ENCODE measurements around the gene PGLYRP4.
"Not testable (repeated sequence)": the region's sequence is repeated elsewhere in the genome, so short reads cannot be mapped to it uniquely, and the experiment has no call there.

The PGLYRP4 gene

GRCh38 chr1:153336650-153337049 lies 12.0 kb downstream of the PGLYRP4 start:
- no peak for DNase-seq

DNA sequence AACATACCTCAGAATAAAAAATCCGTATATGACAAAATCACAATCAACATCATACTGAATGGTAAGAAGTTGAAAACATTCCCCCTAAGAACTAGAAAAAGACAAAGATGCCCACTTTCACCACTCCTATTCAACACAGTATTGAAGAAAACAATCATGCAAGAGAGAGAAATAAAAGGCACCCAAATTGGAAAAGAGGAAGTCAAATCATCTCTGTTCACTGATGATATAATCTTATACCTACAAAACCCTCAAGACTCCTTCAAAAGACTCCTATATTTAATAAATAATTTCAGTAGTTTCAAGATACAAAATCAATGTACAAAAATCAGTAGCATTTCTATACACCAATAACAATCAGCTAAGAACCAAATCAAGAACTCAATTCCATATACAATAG lies 14.7 kb downstream of the PGLYRP4 start:
- no peak for DNase-seq

- DNase-seq: no peak
Measured at GRCh38 chr1:153324912-153325311, 23.7 kb downstream of the PGLYRP4 start.

DNA sequence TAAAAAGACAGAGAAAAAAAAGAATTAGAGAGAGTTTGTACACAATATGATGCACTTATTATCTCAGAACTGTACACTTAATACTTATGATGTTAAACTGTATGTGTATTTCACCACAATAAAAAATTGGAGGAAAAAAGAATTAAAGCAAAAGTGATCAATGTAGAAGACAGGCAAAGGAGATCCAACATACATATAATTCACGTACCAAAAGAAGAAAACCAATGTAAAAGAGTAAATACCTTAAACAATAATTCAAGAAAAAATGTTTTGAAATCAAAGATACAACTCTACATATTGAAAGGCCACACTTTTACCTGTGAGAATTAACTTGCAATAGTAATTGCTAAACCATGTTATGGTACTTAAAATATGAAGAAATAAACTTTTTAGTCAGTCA lies 26.1 kb downstream of the PGLYRP4 start:
- no peak for DNase-seq

DNA sequence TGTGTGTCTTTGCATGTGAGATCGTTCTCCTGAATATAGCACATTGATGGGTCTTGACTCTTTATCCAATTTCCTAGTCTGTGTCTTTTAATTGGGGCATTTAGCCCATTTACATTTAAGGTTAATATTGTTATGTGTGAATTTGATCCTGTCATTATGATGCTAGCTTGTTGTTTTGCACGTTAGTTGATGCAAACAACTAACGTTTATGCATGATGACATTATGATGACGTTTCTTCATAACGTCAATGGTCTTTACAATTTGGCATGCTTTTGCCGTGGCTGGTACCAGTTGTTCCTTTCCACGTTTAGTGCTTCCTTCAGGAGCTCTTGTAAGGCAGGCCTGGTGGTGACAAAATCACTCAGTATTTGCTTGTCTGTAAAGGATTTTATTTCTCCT lies 30.5 kb downstream of the PGLYRP4 start:
- DNase-seq: not testable (repeated sequence)

DNA sequence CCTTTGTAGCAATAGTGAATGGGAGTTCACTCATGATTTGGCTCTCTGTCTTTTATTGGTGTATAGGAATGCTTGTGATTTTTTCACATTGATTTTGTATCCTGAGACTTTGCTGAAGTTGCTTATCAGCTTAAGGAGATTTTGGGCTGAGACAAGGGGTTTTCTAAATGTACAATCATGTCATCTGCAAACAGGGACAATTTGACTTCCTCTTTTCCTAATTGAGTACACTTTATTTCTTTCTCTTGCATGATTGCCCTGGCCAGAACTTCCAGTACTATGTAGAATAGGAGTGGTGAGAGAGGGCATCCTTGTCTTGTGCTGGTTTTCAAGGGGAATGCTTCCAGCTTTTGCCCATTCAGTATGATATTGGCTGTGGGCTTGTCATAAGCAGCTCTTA lies 32.6 kb downstream of the PGLYRP4 start:
- DNase-seq: not testable (repeated sequence)

GRCh38 chr1:153314388-153314787 lies 34.3 kb downstream of the PGLYRP4 start:
- DNase-seq: not testable (repeated sequence)

- DNase-seq: no peak
Measured at GRCh38 chr1:153313288-153313687, 35.4 kb downstream of the PGLYRP4 start.

GRCh38 chr1:153312570-153313186 lies 36.0 kb downstream of the PGLYRP4 start, which contains the start of gene PGLYRP3:
Gene PGLYRP3, minus strand, starts transcription at chr1:153312952. Its CDS starts 2,287 bp downstream, at chr1:153310665.
- DNase-seq: no peak

- no peak for DNase-seq
Measured at GRCh38 chr1:153310526-153310925, 38.1 kb downstream of the PGLYRP4 start.

DNA sequence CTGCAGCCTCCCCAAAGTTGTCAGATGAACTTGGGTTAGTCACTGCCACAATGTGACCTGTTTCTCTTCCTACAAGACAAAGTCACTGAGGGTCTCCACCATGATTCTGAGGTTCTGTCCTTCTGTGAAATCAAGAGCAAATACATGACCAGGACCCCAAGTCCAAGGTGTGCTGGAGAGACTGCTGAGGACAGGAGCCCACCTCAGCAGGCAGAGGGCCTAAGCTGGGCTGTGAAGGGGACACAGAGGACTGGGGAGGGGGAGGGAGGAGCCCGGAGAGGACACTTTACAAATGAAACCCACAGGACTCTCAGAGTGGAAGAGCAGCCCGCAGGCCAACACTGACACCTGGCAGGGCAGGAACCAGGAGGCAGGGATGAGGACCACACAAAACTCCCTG lies 39.2 kb downstream of the PGLYRP4 start:
- no peak for DNase-seq

GRCh38 chr1:153308540-153308939 lies 40.1 kb downstream of the PGLYRP4 start:
- no peak for DNase-seq

DNA sequence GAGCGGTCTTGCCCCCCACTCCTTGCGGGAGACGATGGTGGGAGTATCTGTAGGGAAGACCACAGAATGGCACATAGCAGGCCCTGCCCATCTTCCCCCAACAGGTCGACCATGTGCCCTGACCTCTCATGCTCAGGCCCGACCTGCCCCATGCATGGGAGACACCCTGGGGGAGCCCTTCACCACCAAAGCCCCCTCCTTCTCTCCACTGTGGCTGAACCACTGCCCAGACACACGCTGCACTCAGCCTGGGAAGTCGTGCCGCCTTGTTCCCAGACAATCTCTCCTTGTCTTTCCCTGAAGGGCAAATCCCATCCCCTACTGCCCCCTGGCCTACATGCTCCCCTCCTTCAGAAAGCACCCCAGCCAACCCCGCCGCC lies 41.4 kb downstream of the PGLYRP4 start:
- no peak for DNase-seq

DNA sequence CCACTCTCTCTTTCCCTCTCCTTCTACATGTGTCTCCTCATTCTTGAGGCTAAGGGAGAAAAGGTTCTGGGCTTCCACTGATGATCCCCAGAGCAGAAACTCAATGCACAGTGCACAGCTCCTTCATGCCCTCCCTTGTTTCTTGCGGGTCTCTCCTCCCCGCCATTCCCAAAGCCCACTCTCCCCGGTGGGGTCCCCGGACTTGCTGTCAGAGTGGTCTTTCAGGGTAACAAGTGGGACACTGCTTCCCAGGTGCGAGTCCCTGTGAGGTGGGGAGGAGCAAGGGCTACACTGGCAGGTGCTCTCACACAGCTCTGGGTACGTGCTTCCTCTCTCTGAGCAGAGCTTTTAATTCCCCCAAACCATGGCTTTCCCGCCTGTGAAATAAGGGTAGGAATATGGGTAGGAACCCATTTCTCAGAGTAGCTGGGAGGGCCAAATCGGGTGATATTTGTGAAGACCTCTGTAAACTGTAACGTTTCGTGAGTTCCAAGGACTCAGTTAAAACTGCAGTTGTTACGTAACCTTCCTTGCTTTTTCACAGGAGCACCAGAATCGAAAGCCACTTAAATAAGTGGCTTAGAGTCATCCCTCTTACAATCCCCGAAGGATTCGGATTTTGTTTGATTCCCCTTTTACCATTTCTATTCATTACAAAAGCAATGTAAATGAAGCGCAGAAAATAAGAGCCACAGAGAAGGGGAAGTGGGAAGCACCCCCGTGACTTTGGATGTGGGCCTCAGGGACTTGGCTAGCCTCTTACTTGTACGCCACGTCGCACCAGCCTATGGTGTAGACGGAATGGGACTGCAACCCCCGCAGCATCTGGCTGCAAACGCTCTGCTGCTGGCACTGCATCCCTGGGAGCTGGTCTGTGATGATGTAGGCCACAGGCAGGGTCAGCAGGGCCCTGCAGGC lies 42.1 kb downstream of the PGLYRP4 start:
- no peak for DNase-seq

DNA sequence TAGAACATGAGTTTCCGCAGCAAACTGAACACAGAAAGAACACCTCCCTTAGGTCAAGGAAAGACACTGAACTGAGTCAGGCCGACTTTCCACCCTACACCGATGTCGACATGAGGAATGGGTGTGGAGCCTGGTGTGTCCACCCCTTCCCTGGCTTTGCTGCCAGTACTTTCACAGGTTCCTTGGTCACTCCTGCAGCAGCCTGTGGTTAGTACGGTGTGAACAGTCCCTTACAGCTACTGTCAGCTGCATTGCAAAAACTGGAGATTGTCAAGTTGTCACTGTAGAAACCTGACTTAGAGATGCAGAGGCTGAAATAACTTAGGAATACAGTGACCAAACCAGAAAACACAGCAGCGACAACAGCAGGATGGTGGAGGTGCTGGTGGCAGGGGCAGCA lies 43.0 kb downstream of the PGLYRP4 start:
- DNase-seq: no peak

DNA sequence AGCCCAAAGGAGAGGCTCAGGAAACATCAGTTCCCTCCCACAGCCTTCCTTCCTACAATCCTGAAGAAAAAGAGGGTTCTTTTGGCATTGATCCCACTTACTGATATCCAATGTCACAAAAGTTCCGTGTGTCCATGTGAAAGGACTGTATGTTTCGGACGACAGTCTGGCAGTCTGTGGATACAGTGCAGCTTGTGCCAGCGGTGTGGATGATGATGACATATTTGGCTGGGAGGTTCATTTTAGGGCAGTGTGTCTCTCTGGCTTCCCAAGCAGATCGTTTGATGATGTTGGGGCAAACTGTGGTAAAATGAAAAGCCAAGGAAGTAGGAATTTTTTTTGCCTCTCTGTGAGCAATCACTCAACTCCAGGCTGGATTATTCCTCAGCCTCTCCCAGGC lies 46.3 kb downstream of the PGLYRP4 start:
- DNase-seq: no peak

DNA sequence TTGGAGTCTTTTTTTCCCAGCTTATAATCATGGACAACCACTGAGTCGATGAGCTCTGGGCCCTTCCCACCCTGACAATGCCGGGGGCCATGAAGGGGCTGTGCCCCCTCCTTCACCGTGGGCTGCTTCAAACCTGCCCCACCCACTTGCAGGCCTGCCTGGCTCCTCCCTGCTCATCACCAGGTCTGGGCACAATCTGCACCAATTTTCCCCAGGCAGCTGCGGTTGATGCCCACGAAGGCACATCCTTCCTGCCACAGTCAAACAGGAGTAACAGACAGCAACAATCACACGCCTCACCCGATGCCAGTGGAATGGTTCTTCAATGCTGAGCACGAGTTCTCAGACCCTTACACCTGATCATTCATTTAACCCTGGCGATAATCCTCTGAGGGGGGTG lies 54.8 kb downstream of the PGLYRP4 start:
- DNase-seq: no peak

DNA sequence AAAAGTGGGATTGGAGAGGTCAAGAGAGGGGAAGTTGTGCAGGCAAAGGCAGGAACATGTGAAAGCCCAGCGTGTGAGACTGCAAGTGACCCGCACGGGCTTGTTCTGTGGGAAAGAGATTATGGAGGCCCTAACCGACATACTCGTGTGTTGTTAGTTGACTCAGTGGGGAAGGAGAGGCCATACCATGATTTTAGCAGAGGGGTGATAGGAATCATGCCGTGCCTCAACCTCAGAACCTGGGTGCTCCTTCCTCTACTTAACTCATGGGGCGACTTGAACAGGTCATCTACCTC lies 55.2 kb downstream of the PGLYRP4 start:
- no peak for DNase-seq

DNA sequence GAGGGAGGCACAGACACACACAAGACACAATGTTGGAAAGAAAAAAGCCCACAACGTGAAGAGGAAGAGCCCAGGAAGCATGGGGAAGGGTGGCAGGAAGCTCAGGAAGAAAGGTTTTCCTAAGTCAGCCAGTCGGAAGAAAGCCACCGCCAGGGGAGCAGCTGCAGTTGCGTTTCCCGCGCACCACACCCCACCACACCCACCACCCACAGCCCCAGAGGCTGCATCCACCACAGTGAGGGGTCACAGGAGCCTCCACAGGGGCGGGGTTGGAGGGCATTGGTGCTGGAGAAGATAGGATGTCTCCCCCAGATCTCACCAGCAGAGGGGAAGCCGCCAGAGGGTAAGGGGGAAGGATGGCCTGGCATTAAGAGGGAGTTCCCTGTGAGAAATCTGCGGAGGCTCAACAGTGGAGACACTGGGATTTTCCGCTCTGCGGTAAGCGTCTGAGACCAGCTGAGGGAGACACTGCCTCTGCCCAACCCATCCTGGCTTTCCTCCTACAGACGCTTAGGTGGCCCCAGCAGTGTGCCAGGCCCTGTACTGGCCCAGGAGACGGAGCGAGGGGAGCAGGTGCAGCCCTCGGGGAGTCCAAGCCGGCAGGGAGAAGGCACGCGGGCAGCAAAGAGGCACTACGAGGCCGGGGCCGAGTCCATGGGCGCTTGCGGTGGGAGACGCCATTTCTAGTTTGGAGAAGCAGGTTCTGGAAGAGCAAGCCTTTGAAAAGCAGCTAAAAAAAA lies 55.7 kb downstream of the PGLYRP4 start:
- no peak for DNase-seq

GRCh38 chr1:153292185-153292584 lies 56.5 kb downstream of the PGLYRP4 start:
- no peak for DNase-seq

GRCh38 chr1:153291514-153291913 lies 57.1 kb downstream of the PGLYRP4 start:
- no peak for DNase-seq

DNA sequence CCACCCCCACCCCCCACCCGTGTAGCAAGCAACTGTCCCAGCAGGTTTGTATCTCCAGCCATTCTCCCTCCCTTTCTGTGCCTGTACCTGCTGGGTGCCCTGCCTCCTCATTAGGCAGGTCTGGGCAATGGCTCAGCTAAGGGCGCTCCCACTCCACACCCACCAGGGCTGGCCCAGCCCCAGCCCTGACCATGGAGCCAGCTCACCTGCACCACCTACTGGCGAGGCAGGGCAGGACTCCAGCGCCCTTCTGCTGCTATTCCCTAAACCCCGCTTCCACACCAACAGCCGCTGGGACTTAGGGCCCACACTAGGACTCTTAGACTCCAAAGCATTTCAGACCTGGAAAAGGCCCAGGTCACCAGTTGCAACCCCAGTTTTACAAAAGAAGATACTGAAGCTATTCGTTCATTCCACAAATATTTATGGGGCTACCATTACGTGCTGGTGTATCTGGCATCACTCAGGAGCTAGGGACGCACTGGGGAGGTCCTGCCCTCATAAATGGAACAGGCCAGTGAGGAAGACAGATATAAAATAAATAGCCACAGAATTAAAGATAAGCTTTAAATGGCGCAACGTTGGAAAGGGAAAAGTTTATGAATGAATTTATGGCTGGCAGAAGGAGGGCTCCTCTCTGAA lies 59.9 kb downstream of the PGLYRP4 start:
- no peak for DNase-seq

Data from cerebellar nuclear complex (tissue), 1 donor.